Ishikawa (cell line): ENCODE data around the gene BOK.

Source experiments
- EP300 ChIP-seq: IDR thresholded peaks from 2 replicates; pipeline ENCODE4 v1.6.1; 2012; ENCODE audit warnings: borderline replicate concordance
- RAD21 ChIP-seq: IDR thresholded peaks from 2 replicates; pipeline ENCODE4 v1.6.1; 2012; ENCODE audit warnings: low read depth

- TF ChIP-seq EP300 (no peak), RAD21 (no peak)
Measured at GRCh38 chr2:241601841-241602240, 43.3 kb downstream of the BOK start.
